RCC 7860 (cell line): ENCODE measurements around the gene ADAMTS2.

ENCODE experiments used
- DNase-seq: peaks from one replicate; pipeline ENCODE4 v3.0.0-alpha.2; 2015; ENCODE audit warnings: low spot score
- FAIRE-seq: peaks from 2 replicates; lab custom pipeline; 2012; peaks lifted over from hg19 to GRCh38; lab: Jason Lieb, UNC

The ADAMTS2 gene

GRCh38 chr5:179151286-179152118, 193.8 kb downstream of the ADAMTS2 start:
- FAIRE-seq (no peak), DNase-seq (no peak)

GRCh38 chr5:179150011-179150410, 195.2 kb downstream of the ADAMTS2 start:
- DNase-seq, result no peak
- FAIRE-seq, result no peak

GRCh38 chr5:179149278-179149677, 196.0 kb downstream of the ADAMTS2 start:
- DNase-seq, result no peak
- FAIRE-seq, result no peak

GRCh38 chr5:179148703-179149170, 196.5 kb downstream of the ADAMTS2 start:
- FAIRE-seq (no peak), DNase-seq (no peak)

DNA sequence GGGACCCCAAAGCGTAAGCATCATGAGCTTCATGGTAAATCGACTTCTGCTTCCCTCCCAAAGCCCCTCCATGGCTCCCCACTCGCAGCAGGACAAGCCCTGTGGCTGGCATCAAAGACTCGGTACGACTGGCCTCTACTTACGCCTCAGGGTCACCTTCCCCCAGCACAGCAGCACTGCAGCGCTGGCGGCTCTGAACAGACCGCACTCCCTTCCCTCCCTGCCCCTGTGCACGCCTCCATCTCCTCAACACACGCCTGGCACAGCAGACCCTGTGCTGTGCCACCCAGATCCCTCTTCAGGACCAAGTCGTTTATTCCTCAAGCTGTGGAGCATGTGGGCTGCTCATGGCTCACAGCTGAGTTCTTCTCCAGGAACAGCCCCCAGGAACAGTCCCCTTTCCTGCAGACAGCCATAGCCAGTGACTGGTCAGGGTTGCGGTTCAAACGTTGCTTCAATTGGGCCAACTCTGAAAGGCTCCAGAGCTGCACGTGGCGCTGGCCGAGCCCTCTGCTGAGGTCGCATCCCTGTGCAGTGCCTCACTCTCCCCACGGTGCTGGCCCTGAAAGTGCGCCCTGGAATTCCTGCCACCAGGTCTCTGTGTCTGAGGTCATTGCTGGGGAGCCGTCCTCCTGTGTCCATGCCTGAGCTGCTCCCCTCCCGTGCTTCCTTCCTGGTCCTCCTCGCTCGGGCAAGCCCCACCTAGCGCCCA, 197.1 kb downstream of the ADAMTS2 start:
- FAIRE-seq (no peak), DNase-seq (no peak)

GRCh38 chr5:179146277-179146676, 199.0 kb downstream of the ADAMTS2 start:
- DNase-seq, result no peak
- no peak for FAIRE-seq

DNA sequence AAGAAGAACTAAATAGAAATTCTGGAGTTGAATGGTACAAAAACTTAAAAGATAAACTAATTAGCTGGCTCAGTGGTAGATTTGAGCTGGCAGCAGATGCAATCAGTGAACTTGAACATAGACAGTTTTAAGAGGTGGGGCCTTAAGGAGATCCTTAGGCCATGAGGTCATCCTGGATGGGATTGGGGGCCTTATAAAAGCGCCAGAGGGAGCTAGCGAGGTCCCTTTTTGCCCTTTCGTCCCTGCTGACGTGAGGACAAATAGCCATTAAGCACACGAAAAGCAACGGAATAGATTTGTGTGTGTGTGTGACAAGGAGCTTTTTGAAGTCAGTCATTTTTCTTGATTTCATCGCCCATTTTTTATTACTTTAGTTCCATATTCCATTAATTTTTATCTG, 201.8 kb downstream of the ADAMTS2 start:
- FAIRE-seq, result no peak
- DNase-seq, result peak; percentile 35

- FAIRE-seq (peak; percentile 82), DNase-seq (peak; percentile 71)
Measured at GRCh38 chr5:179142434-179143198, 202.6 kb downstream of the ADAMTS2 start.

DNA sequence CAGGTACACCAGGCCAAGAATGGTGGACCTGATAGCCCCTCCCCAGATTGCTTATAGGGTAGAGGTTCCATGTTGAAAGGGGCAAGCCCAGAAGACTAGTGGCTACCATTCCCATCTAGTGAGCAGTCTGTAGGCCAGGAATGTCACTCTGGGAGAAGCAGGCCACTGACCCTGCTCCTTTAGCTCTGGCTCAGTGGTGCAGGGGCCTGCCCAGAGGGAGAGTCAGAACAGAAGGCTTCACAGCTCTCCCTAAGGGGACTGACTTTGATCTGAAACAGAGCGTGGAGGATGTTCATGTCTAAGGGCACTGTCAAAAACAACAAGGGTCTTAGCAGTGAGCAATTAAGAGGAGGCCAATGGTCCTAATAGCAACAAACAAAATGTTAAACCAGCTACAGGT, 203.4 kb downstream of the ADAMTS2 start:
- no peak for FAIRE-seq
- no peak for DNase-seq

DNA sequence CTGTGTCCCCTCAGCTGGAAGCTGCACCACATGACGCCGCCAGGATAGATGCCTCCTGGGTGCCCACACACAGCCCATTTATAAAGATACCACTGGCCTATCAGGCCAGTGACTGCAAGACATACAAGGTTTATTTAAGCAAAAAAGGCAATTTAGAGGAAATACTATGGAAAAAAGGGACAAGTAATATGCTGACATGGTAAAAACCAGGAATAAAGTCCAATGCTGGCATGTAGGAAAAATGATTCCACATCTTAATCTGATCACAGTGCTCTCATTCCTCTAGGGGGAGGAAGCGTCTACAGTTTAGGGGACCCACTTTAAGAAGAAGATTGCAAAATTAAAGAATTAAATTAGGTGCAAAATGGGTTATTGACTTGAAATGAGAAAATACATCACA, 205.0 kb downstream of the ADAMTS2 start:
- FAIRE-seq, result no peak
- DNase-seq, result no peak

GRCh38 chr5:179139936-179140235, 205.4 kb downstream of the ADAMTS2 start:
- FAIRE-seq (no peak), DNase-seq (no peak)

- FAIRE-seq (no peak), DNase-seq (no peak)
Measured at GRCh38 chr5:179139111-179139935, 205.9 kb downstream of the ADAMTS2 start.

- FAIRE-seq (no peak), DNase-seq (no peak)
Measured at GRCh38 chr5:179138568-179138925, 206.7 kb downstream of the ADAMTS2 start.

DNA sequence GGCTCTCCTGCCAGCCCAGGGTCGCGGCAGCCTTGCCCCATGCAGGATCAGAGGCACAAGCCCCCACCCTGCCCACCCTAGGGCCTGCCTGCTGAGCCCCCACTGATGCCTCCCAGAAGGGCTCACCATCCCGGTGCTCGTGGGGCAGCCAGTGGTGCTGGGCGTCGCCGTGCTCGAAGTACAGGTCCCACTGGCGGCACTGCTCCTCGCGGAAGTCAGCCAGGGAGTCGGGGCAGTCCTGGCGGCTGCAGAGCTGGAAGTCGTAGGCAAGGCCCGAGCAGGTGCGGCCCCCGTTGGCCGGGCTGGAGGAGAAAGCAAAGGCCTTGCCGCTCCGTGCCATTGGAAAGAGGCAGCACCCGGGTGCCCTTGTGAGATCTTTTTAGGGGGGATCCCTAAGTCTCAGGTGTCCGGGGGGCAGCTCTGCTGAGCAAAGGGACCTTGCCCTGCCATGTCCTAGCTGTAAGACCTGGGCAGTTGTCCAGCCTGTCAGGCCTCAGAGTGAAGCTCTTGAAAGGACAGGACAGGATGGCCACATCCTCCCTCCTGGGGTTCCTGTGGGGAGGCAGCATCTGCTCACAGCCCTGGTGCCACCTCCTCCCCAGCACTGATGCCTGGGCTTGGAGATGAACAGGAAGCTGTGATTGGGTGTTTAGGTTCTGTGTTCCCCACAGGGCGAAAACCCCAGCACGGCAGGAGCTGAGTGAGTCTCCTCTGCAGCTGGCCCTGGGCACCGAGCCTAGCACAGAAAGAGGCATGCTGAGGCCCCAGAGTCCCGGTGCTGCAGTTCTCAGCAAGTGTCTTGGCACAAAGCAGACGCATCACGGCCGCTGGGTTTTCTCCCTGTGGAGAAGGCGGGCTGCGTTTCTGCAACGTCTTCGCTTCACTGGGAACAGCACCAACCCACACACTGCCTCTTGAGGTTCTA, 207.4 kb downstream of the ADAMTS2 start:
- FAIRE-seq, result no peak
- no peak for DNase-seq

GRCh38 chr5:179137016-179137642, 208.1 kb downstream of the ADAMTS2 start:
- FAIRE-seq (no peak), DNase-seq (no peak)

DNA sequence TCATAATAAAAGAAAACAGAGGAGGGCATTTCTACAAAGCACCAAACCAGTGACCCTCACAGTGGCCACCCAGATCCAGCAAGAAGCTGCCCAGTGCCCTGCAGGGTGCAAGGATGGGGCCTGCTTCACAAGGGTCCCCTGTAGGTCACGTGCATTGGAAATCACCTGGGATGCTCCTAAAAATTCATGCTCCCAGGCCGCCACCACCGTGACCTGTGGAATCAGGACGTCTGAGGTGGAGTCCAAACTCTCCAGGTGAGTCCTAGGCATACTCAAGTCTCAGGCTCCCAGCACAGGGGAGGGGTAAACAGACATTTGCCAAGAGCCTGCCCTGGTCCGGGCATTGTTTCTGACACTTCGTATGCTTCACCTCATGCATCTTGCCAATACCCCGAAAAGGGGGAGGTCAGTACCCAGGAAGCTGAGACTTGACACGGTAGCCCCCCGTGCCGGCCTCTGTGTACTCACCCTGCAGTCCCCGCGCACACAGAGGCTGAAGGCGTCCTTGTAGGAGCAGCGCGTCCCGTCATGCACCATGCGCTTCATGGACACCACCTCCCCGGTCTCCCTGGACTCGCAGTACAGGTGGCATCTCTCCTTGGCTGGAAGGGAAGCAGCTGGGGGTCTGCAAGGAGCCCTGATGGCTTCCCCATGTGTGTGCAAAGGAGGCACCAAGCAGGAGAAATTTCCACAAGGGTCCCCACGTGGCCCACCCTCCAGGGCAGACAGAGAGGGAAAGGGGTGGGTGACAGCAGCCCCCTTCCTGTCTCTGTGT, 209.6 kb downstream of the ADAMTS2 start:
- DNase-seq (no peak), FAIRE-seq (no peak)

- DNase-seq (no peak), FAIRE-seq (no peak)
Measured at GRCh38 chr5:179135006-179135405, 210.3 kb downstream of the ADAMTS2 start.

- no peak for DNase-seq
Measured at GRCh38 chr5:179134511-179134910, 210.8 kb downstream of the ADAMTS2 start.

More at GRCh38 chr5:179134511-179134910, 210.8 kb downstream of the ADAMTS2 start:
- FAIRE-seq, result no peak
